Embryonic facial prominence (tissue), 1 donor: Measurements from ENCODE around the gene PUM1.
"Not testable (repeated sequence)": the region's sequence is repeated elsewhere in the genome, so short reads cannot be mapped to it uniquely, and the experiment has no call there.

ENCODE experiments used
- DNase-seq: peaks from one replicate; pipeline ENCODE4 v3.0.0-alpha.2; 2016; ENCODE audit errors: extremely low spot score

The PUM1 gene

GRCh38 chr1:30998171-30998570 is 67.3 kb downstream of the PUM1 start:
- no peak for DNase-seq

GRCh38 chr1:30997463-30998057 is 68.0 kb downstream of the PUM1 start:
- DNase-seq, result no peak

DNA sequence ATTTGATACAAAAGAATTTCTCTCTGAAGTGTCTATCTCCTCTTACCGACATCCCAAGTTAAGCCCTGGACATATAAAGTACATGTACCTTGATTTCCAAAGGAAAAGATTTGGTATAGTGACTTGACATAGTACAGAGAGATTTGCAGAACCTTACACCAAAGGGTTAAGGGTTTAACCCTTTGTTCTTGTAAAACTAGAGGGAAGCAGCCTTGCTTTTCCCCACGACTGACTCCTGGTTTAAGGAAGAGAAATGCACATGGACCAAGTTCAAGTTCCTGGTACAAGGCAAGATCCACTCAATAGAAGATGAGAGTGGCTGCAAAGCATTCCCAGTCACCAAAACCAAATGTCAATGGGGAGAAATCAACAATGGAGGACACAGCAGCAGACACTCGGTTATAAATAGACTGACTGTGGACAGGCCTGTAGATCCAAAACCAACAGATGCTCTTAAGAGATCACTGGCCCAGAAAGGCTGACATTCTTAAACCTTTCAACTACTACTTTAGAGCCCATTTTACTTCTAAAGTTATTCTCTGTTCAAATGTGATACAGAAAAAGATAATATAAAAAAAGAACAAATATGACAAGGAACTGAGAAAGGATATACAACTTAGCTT is 69.4 kb downstream of the PUM1 start:
- no peak for DNase-seq

DNA sequence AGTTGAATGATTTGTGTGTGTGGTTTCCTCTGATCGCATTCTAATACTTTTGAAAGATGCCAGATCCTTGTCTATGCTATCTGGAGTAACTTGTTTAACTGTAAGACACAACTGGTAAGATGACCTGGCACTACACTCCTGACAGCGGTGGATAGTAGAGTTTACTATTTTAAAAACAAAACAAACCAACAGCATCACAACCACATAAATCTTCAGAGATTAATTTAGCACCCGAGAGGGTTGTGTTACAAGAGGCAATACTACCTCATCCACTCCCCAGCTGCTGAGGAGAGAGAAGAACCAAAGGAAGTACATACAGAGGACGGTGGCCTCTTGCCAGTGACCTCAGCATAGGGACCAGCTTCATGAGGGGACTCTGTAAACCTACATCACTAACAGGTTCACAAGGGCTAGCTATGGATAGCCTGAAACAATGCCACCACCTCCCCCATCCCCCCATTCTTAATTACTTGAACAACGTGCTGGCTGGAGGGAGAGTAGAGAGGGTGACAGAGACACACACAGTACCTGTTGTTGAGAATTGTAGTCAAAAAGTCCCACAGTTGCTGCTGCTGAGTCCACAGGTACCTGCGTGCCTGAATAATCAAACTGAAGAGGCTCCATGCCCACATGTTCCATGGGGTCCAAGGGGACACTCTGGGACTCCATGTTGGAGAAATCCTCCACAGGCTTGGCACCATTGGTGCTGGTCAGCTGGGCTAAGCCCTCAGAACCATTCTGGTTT is 73.5 kb downstream of the PUM1 start:
- no peak for DNase-seq

DNA sequence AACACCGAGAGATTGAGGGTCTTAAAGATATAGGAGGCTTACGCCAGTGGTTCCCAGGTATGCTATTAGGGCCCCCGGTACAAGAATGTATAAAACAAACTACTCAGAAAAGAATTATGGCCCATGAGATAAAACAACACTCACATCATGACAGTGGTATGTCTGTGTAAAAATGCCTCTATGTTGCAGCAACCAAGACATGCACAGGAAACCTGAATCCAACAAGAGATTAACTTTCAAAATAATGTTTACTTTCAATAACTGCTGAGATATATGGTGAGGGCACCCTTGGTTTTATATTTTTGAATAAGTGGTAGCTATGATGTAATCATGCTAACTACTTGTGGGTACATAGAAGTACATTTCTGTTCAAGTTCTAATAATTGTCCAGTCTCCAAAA is 74.9 kb downstream of the PUM1 start:
- no peak for DNase-seq

DNA sequence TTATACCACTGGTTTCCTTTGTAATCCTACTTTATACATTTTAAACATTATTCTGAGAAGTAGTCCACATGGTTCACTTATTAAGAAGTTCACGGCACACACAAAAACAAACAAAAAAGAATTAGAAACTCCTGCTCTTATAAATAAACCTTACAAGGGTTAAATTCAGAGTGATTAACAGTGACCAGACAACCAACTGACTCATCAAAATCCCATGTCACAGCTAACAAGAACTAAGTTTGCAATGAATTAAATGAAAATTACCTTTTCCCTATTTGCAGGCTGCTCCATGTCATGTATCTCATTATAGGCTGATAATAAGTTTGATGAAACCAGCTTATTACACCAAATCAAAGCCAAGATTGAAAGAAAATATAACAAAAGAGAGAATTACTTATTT is 77.5 kb downstream of the PUM1 start:
- DNase-seq, result no peak

DNA sequence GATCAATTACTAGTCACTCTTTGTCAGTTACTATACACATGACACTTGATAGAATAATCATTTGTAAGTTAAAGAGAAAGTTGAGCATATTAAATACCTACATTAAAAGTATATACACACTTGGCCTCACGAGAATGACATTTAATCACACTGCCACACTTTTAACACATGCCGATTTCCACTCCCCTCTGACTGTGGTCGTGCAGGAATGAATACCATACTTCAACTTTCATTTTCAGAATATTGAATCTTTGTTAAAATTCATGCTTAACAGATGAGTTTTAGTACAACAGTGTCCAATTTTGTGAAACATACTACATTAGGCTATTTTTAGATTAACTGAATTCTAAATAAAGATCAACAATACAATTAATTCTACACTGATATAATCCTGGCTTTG is 78.8 kb downstream of the PUM1 start:
- DNase-seq, result no peak

DNA sequence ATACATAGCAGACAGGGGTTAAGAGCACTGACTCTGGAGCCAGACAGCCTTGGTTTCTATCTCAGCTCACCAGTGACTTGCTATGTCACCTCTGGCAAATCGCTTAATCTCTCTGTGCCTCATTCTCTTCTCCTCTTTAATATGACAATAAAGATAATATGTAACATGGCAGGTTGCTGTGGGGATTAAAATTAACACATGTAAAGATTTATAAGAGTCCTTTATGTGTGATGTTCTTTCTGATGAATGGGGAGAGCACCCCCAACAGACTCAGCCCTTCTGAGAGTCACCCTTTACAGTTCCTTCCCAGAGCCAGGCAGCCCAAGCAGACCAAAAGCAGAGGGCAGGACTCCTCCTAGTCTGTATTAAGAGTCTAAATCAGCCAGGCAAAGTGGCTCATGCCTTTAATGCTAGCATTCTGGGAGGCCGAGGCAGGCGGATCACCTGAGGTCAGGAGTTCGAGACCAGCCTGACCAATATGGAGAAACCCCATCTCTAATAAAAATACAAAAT is 80.5 kb downstream of the PUM1 start:
- DNase-seq, result no peak

GRCh38 chr1:30984165-30984889 is 81.2 kb downstream of the PUM1 start:
- DNase-seq, result no peak

GRCh38 chr1:30982937-30983336 is 82.6 kb downstream of the PUM1 start:
- no peak for DNase-seq

- DNase-seq, result no peak
Measured at GRCh38 chr1:30982431-30982830, 83.1 kb downstream of the PUM1 start.

- no peak for DNase-seq
Measured at GRCh38 chr1:30981172-30981571, 84.3 kb downstream of the PUM1 start.

DNA sequence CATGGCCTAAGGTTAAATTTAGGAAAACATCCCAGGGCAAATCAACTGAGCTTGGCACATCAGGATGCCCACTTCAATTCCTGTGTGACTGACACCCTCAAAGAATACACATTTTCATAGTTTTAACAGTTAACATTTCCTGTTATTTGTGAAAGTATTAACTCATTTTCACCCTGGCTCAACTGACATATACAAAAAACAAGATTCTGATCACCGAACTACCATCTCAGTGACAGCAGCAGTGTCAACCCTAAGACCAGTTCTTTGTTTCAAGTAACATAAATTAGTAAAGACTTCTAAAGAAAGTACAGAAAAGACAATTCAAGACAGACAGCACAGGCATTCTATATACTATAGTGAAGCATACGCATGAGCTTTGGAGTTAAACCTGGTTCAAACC is 88.0 kb downstream of the PUM1 start:
- no peak for DNase-seq

DNA sequence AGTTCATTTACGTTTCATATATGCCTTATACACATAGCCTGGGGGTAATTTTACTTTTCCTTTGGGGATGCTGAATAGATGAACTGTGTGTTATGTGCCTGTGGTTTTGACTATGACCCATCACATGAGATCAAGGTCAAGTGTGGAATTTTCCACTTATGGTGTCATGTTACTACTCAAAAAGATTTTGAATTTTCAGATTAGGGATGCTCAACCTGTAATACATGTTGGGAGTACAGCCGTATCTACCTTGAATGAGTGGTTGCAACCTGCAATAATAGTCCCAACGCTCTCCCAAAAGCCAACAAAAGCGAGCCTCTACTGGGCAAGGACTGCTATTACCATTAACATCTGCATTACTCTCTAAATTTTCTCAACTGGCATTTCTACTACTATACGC is 88.4 kb downstream of the PUM1 start:
- no peak for DNase-seq

DNA sequence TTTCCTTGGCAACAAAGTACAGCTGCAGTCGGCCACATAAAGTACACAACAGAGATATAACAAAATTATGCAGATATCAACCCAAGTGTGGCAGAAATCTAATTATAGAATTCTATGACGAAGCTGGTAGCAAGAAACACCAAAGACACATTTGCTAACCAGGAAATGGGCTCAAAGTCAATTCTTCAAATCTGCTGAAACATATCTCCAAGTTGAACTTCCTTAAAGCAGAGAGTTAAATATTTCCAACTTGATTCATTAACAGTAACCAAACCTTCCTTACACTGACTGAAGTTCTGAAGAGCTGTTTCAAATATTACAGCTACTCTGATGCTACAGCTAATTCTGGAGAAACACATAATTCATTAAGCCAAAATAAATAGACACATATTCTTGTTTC is 89.4 kb downstream of the PUM1 start:
- DNase-seq, result no peak

GRCh38 chr1:30975217-30975616 is 90.3 kb downstream of the PUM1 start:
- no peak for DNase-seq

DNA sequence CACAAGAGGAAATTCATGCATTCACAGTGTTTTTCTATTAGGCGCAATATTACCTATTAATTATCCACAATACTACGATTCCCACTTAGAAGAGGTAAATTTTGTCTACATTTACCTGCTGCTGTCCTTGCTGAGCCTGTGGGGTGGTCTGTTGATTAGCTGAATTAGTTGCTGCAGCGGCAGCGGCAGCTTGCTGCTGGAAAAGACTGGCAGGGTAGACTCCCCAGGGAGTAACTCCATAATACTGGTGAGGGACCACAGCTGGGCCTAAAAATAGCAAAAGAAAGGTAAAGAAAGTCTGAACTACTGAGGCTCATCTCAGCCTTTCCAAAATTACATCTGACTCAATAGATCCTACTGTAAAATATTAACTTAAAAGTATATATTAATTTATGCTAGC is 91.0 kb downstream of the PUM1 start:
- no peak for DNase-seq

DNA sequence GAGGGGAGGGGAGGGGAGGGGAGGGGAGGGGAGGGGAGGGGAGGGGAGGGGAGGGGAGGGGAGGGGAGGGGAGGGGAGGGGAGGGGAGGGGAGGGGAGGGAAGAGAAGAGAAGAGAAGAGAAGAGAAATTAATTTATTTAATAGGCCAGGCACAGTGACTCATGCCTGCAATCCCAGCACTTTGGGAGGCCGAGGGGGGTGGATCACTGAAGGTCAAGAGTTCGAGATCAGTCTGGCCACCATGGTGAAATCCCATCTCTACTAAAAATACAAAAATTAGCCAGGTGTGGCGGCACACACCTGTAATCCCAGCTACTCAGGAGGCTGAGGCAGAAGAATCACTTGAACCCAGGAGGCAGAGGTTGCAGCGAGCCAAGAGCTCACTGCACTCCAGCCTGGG is 93.2 kb downstream of the PUM1 start:
- not testable (repeated sequence) for DNase-seq

- no peak for DNase-seq
Measured at GRCh38 chr1:30971496-30971895, 94.0 kb downstream of the PUM1 start.

DNA sequence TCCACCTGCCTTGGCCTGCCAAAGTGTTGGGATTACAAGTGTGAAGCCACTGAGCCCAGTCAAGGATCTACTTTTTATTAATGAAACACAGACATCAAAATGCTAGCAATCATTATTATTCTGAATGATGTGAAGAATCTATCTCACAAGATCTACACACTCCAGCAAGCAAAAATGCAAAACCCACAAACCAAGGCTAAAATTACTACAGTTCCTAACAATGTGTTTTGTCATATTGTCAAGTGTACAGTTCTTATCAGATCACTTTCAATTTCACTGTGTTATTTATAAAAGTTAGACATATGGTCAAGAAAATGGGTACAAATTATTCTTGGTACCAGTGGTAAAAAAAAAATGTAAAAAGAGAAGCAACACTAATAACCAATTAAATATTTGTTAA is 95.6 kb downstream of the PUM1 start:
- no peak for DNase-seq

GRCh38 chr1:30968220-30968971 is 97.1 kb downstream of the PUM1 start:
- no peak for DNase-seq
